ENCODE results near the gene DMAC2L.

DMAC2L gene

DNA sequence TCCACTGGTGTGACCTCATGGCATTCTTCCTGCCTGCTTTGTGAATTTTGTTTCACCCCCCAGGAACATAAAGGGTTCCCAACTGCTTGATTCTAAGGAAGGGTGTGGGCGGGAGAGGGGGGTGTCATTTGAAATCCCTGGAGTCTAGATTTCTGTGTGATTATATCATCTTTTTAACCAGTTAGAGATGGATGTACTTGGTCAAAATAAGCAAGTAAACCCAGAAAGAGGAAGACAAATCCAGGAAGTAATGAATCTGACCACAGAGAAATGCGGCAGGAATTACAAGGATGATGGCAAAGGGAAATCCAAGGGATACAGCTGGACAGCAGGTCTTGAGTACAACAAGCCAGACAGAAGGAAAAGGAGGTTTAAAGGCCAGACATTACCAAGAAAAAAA, 38.9 kb downstream of the DMAC2L start:
- Histone ChIP-seq H3K79me2 (ENCODE audit: insufficient read depth, low read length) (no peaks in the 10 kb centered on the region), H2AFZ (ENCODE audit: low read length) (no peak overlapping the region), H3K9ac (ENCODE audit: low read depth, low read length, poor library complexity, severe bottlenecking) (no peak overlapping the region), H3K4me1 (ENCODE audit: insufficient read depth, low read length, poor library complexity, severe bottlenecking) (peaks cover 7% of the 10 kb centered on the region), H3F3A (ENCODE audit: low read depth) (no peaks in the 10 kb centered on the region), H3K27me3 (ENCODE audit: insufficient read depth, low read length, poor library complexity, severe bottlenecking) (no peaks in the 10 kb centered on the region), H3K4me3 (ENCODE audit: low read length, poor library complexity, severe bottlenecking) (no peak overlapping the region), H4K20me1 (ENCODE audit: insufficient read depth, low read length, poor library complexity, severe bottlenecking) (no peaks in the 10 kb centered on the region), H3K36me3 (ENCODE audit: insufficient read depth, low read length) (no peaks in the 10 kb centered on the region), H3K4me2 (ENCODE audit: low read depth, low read length, poor library complexity, severe bottlenecking) (no peak overlapping the region), H3K9me3 (ENCODE audit: insufficient read depth, low read depth, low read length) (no peaks in the 10 kb centered on the region), H3K9me2 (replicated peaks; ENCODE audit: low read depth, low read length) (no peaks in the 10 kb centered on the region)
- TF ChIP-seq CTCF (conservative IDR thresholded peaks at IDR 0.05; ENCODE audit: low read length), result no peak
- no peak for TF ChIP-seq EZH2phosphoT487 (IDR thresholded peaks at IDR 0.05; ENCODE audit: borderline replicate concordance)

GRCh38 chr14:50352584-50352983, 40.5 kb downstream of the DMAC2L start:
- H2AFZ ChIP-seq (ENCODE audit: low read length), result no peak overlapping the region
- H3K9me2 ChIP-seq (replicated peaks; ENCODE audit: low read depth, low read length), result no peaks in the 10 kb centered on the region
- TF ChIP-seq CTCF (conservative IDR thresholded peaks at IDR 0.05; ENCODE audit: low read length), result no peak
- TF ChIP-seq EZH2phosphoT487 (IDR thresholded peaks at IDR 0.05; ENCODE audit: borderline replicate concordance), result no peak
- H3K79me2 ChIP-seq (ENCODE audit: insufficient read depth, low read length), result no peaks in the 10 kb centered on the region
- no peaks in the 10 kb centered on the region for H3K36me3 ChIP-seq (ENCODE audit: insufficient read depth, low read length)
- no peak overlapping the region for H3K4me3 ChIP-seq (ENCODE audit: low read length, poor library complexity, severe bottlenecking)
- no peak overlapping the region for H3K9ac ChIP-seq (ENCODE audit: low read depth, low read length, poor library complexity, severe bottlenecking)
- no peak overlapping the region for H3K4me2 ChIP-seq (ENCODE audit: low read depth, low read length, poor library complexity, severe bottlenecking)
- H4K20me1 ChIP-seq (ENCODE audit: insufficient read depth, low read length, poor library complexity, severe bottlenecking), result no peaks in the 10 kb centered on the region
- H3F3A ChIP-seq (ENCODE audit: low read depth), result no peaks in the 10 kb centered on the region
- H3K27me3 ChIP-seq (ENCODE audit: insufficient read depth, low read length, poor library complexity, severe bottlenecking), result no peaks in the 10 kb centered on the region
- no peaks in the 10 kb centered on the region for H3K9me3 ChIP-seq (ENCODE audit: insufficient read depth, low read depth, low read length)
- H3K4me1 ChIP-seq (ENCODE audit: insufficient read depth, low read length, poor library complexity, severe bottlenecking), result peaks cover 11% of the 10 kb centered on the region

- TF ChIP-seq EZH2phosphoT487 (IDR thresholded peaks at IDR 0.05; ENCODE audit: borderline replicate concordance), result no peak
- TF ChIP-seq CTCF (conservative IDR thresholded peaks at IDR 0.05; ENCODE audit: low read length), result no peak
- no peaks in the 10 kb centered on the region for H3K9me2 ChIP-seq (replicated peaks; ENCODE audit: low read depth, low read length)
- H3K79me2 ChIP-seq (ENCODE audit: insufficient read depth, low read length), result no peaks in the 10 kb centered on the region
- H3K9ac ChIP-seq (ENCODE audit: low read depth, low read length, poor library complexity, severe bottlenecking), result no peak overlapping the region
- no peaks in the 10 kb centered on the region for H3K9me3 ChIP-seq (ENCODE audit: insufficient read depth, low read depth, low read length)
- no peak overlapping the region for H2AFZ ChIP-seq (ENCODE audit: low read length)
- no peak overlapping the region for H3K4me3 ChIP-seq (ENCODE audit: low read length, poor library complexity, severe bottlenecking)
- peaks cover 10% of the 10 kb centered on the region for H3K4me1 ChIP-seq (ENCODE audit: insufficient read depth, low read length, poor library complexity, severe bottlenecking)
- H3K36me3 ChIP-seq (ENCODE audit: insufficient read depth, low read length), result no peaks in the 10 kb centered on the region
- no peaks in the 10 kb centered on the region for H3K27me3 ChIP-seq (ENCODE audit: insufficient read depth, low read length, poor library complexity, severe bottlenecking)
- H3K4me2 ChIP-seq (ENCODE audit: low read depth, low read length, poor library complexity, severe bottlenecking), result no peak overlapping the region
- H4K20me1 ChIP-seq (ENCODE audit: insufficient read depth, low read length, poor library complexity, severe bottlenecking), result no peaks in the 10 kb centered on the region
- H3F3A ChIP-seq (ENCODE audit: low read depth), result no peaks in the 10 kb centered on the region
Observed at GRCh38 chr14:50353126-50353525, 41.0 kb downstream of the DMAC2L start.
